ENCODE data around the gene PANX2. TPM values are rescaled to one million over a fixed set of nuclear protein-coding genes. Genes with fewer than 3 reads are reported as not detected.

PANX2 gene
- total RNA-seq, 1 donor, result 0.43 TPM

GRCh38 chr22:50227579-50228215, 57.2 kb downstream of the PANX2 start:
- no peak overlapping the region for H3K4me3 ChIP-seq (ENCODE audit: low read depth, low read length)
- TF ChIP-seq CTCF (IDR thresholded peaks at IDR 0.05; ENCODE audit: insufficient read depth, low read depth, low read length), result no peak
- no peak for DNase-seq (ENCODE audit: low read depth)

GRCh38 chr22:50228366-50228765, 57.8 kb downstream of the PANX2 start:
- DNase-seq (ENCODE audit: low read depth), result no peak
- TF ChIP-seq CTCF (IDR thresholded peaks at IDR 0.05; ENCODE audit: insufficient read depth, low read depth, low read length), result no peak
- H3K4me3 ChIP-seq (ENCODE audit: low read depth, low read length), result no peak overlapping the region

- no peak for DNase-seq (ENCODE audit: low read depth)
- no peak for TF ChIP-seq CTCF (IDR thresholded peaks at IDR 0.05; ENCODE audit: insufficient read depth, low read depth, low read length)
- no peak overlapping the region for H3K4me3 ChIP-seq (ENCODE audit: low read depth, low read length)
Observed at GRCh38 chr22:50229370-50229769, 58.8 kb downstream of the PANX2 start.

Other genes starting within 250 kb of the PANX2 start
- gene PIM3, start 210.0 kb upstream of the PANX2 start, total RNA-seq, result 27.7 and 32.0 TPM in 2 replicates
- under 0.01 TPM in 1 of 2 replicates, not detected in the other for gene IL17REL, start 158.0 kb upstream of the PANX2 start, total RNA-seq
- gene TTLL8, start 112.4 kb upstream of the PANX2 start, total RNA-seq, result not detected in 2 replicates
- under 0.01 TPM in 2 replicates for gene MLC1, start 85.3 kb upstream of the PANX2 start, total RNA-seq
- 9.7 and 10.8 TPM in 2 replicates for gene MOV10L1, start 80.7 kb upstream of the PANX2 start, total RNA-seq
- 21.6 and 27.4 TPM in 2 replicates for gene TRABD, start 15.2 kb downstream of the PANX2 start, total RNA-seq
- gene SELENOO, start 30.3 kb downstream of the PANX2 start, total RNA-seq, result 18.0 and 20.7 TPM in 2 replicates
- 25.4 and 32.4 TPM in 2 replicates for gene TUBGCP6, start 74.3 kb downstream of the PANX2 start, total RNA-seq
- 18.7 and 19.4 TPM in 2 replicates for gene HDAC10, start 80.5 kb downstream of the PANX2 start, total RNA-seq
- gene MAPK12, start 91.0 kb downstream of the PANX2 start, total RNA-seq, result 39.3 and 42.7 TPM in 2 replicates
- 6.5 and 6.8 TPM in 2 replicates for gene MAPK11, start 99.6 kb downstream of the PANX2 start, total RNA-seq
- 148 and 168 TPM in 2 replicates for gene PLXNB2, start 136.9 kb downstream of the PANX2 start, total RNA-seq
- 2.3 and 2.6 TPM in 2 replicates for gene DENND6B, start 156.3 kb downstream of the PANX2 start, total RNA-seq
- gene PPP6R2, start 172.6 kb downstream of the PANX2 start, total RNA-seq, result 54.0 and 62.2 TPM in 2 replicates